GM18508 (cell line): ENCODE results near the gene KRT26.

Experiments
- ATAC-seq: cut with Tn5 transposase; IDR thresholded peaks from one replicate; pipeline ENCODE4 v1.9.1; 2021; ENCODE audit warnings: moderate number of reproducible peaks; ENCODE audit not compliant: insufficient read depth, unreplicated experiment

Gene KRT26

DNA sequence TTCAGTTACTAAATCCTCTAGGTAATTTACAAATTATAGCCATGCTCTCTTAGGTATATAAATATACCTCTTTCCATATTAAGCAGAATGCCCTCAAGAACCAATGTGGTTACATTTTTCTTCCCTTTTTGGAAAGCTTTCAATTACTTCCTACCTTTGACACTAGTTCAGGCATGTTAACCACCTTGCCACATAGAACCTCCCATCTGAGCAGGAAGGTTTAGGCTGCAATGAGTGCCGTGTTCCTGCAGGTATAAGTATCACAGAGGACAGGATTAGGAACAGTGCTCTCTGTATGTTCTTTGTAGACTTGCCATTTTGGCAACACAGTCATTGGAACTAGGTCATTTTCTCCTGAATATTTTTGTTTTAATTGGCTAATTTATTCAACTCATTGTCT lies 37.0 kb downstream of the KRT26 start:
- ATAC-seq = no peak

DNA sequence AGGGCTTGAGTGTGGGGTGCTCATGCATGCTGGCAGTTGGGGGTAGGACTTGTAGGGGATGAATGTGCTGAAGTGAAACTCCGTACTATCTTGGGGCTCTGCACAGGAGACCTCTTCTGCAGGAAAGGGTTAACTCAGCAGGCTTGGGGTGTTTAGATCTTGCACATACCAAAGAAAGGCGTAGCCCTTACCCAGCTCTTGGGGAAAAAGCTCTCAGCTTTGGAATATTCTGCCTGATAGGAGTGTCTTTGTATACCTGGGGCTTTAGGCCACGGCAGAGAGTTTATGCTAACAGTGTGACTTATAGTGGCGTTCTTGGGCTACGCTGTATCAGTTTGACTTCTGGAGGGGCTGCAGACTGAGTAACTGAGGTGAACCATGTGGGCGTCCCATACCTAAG lies 38.0 kb downstream of the KRT26 start:
- ATAC-seq = no peak

GRCh38 chr17:40730970-40731369 lies 41.0 kb downstream of the KRT26 start:
- no peak for ATAC-seq

DNA sequence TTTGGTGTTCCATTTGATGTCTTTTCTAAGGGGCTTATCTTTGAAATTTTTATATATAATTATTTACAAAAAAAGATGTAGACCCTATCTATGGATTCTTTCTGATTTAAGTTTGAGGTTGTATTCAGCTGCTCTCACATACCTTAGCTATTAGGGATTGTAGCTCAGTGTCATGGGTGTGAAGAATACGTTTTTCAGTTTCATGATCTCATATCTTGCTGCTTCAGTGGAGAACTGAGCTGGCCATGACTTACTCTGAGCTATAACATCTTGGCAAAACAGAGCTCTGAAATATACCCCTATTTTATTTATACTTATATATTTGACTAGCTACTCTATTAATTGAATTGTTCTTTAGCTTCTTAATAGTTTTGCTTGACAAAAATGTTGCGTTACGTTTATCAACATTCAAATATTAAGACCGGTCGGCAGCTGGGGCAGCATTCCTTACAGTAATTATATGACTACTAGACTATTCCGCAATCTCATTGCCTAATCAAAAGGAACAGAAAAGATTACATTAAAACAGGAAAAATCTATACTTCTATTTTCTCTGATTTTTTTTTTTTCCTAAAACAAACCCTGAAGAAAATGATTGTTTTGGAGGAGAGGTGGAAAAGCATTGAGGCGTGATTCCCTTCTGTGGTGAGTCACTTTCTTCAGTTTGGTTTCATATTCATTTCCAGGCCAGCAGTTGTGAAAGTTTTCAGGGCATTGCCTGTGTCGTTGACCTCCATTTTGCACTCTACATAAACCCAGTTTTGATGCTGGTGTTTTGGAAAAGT lies 44.4 kb downstream of the KRT26 start:
- no peak for ATAC-seq

DNA sequence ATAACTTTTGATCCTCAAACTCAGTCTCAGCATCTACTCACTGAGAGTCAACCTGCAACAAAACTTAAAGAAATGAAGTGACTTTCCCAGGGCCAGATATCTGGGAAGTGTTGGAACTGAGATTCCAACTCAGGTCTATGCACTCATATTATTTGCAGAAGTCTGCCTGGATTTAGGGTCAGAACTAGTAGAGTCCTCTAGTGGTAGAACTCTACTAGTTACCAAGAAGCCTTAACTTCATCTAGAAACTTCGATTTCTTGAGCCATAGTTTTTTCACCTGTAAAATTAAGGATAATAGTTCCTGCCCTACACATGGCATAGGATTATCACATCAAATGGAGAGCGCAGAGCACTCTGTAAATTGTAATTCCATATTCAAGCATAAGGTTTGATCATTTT lies 45.1 kb downstream of the KRT26 start:
- no peak for ATAC-seq

DNA sequence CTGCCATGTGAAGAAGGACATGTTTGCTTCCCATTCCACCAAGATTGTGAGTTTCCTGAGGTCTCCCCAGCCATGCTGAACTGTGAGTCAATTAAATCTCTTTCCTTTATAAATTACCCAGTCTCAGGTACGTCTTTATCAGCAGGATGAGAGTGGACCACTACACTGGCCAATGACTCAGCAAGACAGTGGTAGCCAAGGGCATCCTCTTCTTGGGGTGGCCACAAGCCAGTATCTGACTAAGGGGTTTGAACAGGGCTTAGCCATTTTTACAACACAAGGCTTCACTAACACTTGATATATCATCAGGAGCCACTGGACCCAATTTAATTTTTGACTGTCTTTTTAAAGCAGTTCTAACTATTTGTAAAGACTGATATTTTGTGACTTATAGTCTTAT lies 47.3 kb downstream of the KRT26 start:
- no peak for ATAC-seq

DNA sequence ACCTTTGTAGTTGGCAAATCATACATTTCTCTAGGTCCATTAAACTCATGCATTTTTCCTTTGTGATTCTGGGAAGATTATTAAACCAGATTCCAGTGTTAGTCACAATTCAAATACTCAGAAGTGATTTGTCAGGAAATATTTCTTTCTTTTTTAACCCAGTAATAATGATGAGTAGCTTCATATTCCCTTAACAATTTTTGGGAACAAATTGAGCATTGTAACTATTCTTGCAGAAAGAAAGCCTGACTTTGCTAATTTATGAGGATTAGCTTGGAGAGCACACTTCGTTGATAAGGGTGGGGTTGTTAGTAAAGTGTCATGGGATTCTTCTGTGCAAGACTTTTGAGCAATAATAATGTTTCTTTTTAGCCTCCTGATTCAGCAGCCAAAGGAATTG lies 49.8 kb downstream of the KRT26 start:
- no peak for ATAC-seq

GRCh38 chr17:40720899-40721298 lies 51.1 kb downstream of the KRT26 start:
- no peak for ATAC-seq

- no peak for ATAC-seq
Measured at GRCh38 chr17:40718930-40719329, 53.1 kb downstream of the KRT26 start.

DNA sequence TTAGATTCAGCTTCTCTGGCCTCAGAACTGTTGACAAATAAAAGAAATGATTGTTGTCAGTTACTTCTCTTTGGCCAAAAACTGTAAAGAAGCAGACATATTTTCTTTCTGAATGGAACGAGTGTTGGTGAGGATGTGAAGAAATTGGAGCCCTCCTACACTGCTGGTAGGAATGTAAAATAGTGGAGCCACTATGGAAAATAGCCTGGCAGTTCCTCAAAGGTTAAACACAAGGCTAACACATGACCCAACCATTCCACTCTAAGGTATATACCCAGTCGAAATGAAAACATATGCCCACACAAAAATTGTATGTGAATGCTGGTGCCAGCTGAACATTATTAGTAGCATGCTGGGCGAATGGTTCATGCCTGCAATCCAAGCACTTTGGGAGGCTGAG lies 54.2 kb downstream of the KRT26 start:
- ATAC-seq = no peak
